A549 (cell line): Measurements from ENCODE around the gene CPT1B. TPM values are rescaled to one million over a fixed set of nuclear protein-coding genes. Genes with fewer than 3 reads are reported as not detected.

Experiments
- ATAC-seq, 2 experiments: fragments of 200-7000 bp in 1 of 2; fragments of >200 bp in 1 of 2; cut with Nextera tagmentation in 1 of 2; cut with Tn5 transposase in 1 of 2; 3 replicates each; pipeline versions ENCODE4 v1.8.0 to v1.9.1; 2018 to 2020; ENCODE audit warnings: mild to moderate bottlenecking in 1 of 2, moderate library complexity in 1 of 2
- CTCF ChIA-PET: fragments of 300-600 bp; sonication (Branson Sonifier 250); formaldehyde crosslinking; extraction: SDS; loops from one replicate; lab custom pipeline; 2021; ENCODE audit warnings: antibody characterized with exemption, inconsistent platforms; lab: Yijun Ruan, JAX
- POLR2A ChIA-PET: fragments of 350-600 bp; formaldehyde crosslinking; extraction: SDS; loops from one replicate; lab custom pipeline; 2021; ENCODE audit warnings: antibody characterized with exemption, inconsistent platforms; lab: Yijun Ruan, JAX
- DNase-seq, 2 experiments: peaks; one replicate each; pipeline versions ENCODE4 v3.0.0 to v3.0.0-alpha.2; 2011 to 2016; ENCODE audit warnings: low read depth in 1 of 2, low spot score in 1 of 2
- FAIRE-seq: peaks from 2 replicates; lab custom pipeline; 2011; peaks lifted over from hg19 to GRCh38; lab: Jason Lieb, UNC
- H3K27ac ChIP-seq, 2 experiments: fragments of >200 bp; sonication (Bioruptor Twin); formaldehyde crosslinking; 3 replicates each; pipeline ENCODE4 v1.5.1; 2016 to 2017
- H3K4me1 ChIP-seq: fragments of >200 bp; sonication (Bioruptor Twin); formaldehyde crosslinking; 3 replicates; pipeline ENCODE4 v1.6.1; 2016
- H3K4me2 ChIP-seq: fragments of >200 bp; sonication (Bioruptor Twin); formaldehyde crosslinking; 3 replicates; pipeline ENCODE4 v1.6.1; 2016
- H3K4me3 ChIP-seq: fragments of >200 bp; sonication (Bioruptor Twin); formaldehyde crosslinking; 3 replicates; pipeline ENCODE4 v1.5.1; 2016
- H3K9me3 ChIP-seq: fragments of >200 bp; sonication (Bioruptor Twin); formaldehyde crosslinking; 3 replicates; pipeline ENCODE4 v1.6.1; 2016
- CEBPB ChIP-seq, 2 experiments: fragments of >200 bp in 1 of 2; sonication (Bioruptor Twin) in 1 of 2; formaldehyde crosslinking in 1 of 2; IDR thresholded peaks; 2 replicates each; pipeline ENCODE4 v1.6.1; 2012 to 2016
- EHF ChIP-seq: fragments of 250-450 bp; sonication (Bioruptor Pico); IDR thresholded peaks from 2 replicates; pipeline ENCODE4 v1.5.0; 2020; ENCODE audit warnings: mild to moderate bottlenecking
- EHMT2 ChIP-seq: fragments of 200-600 bp; sonication (generic); IDR thresholded peaks from 2 replicates; pipeline ENCODE4 v1.6.1; 2016; ENCODE audit warnings: antibody characterized with exemption, low read depth, mild to moderate bottlenecking, moderate library complexity
- EP300 ChIP-seq, 2 experiments: fragments of >200 bp; sonication (Bioruptor Twin); formaldehyde crosslinking; IDR thresholded peaks; 2 replicates in 1 of 2; 3 replicates in 1 of 2; pipeline ENCODE4 v1.6.1; 2016 to 2017
- FOSB ChIP-seq: fragments of 250-450 bp; sonication (Bioruptor Pico); IDR thresholded peaks from 2 replicates; pipeline ENCODE4 v1.5.0; 2020; ENCODE audit warnings: mild to moderate bottlenecking, moderate library complexity
- FOSL2 ChIP-seq, 2 experiments: fragments of 450-650 bp in 1 of 2; fragments of >200 bp in 1 of 2; sonication (Bioruptor Twin) in 1 of 2; formaldehyde crosslinking; IDR thresholded peaks; 2 replicates each; pipeline versions ENCODE4 v1.5.0 to v1.6.1; 2016 to 2020; ENCODE audit warnings: mild to moderate bottlenecking in 1 of 2, moderate library complexity in 1 of 2
- HDAC2 ChIP-seq: fragments of 200-600 bp; sonication (generic); IDR thresholded peaks from 2 replicates; pipeline ENCODE4 v1.6.1; 2016
- HOXB13 ChIP-seq: fragments of 250-450 bp; sonication (Bioruptor Pico); IDR thresholded peaks from 2 replicates; pipeline ENCODE4 v1.5.0; 2020; ENCODE audit warnings: low read depth, mild to moderate bottlenecking, moderate library complexity
- HOXB5 ChIP-seq: fragments of 250-450 bp; sonication (Bioruptor Pico); IDR thresholded peaks from 2 replicates; pipeline ENCODE4 v1.5.0; 2020; ENCODE audit warnings: mild to moderate bottlenecking, moderate library complexity
- JUNB ChIP-seq: fragments of >200 bp; sonication (Bioruptor Twin); formaldehyde crosslinking; IDR thresholded peaks from 2 replicates; pipeline ENCODE4 v1.6.1; 2016
- KDM1A ChIP-seq: fragments of 200-600 bp; sonication (generic); IDR thresholded peaks from 2 replicates; pipeline ENCODE4 v1.6.1; 2016; ENCODE audit warnings: low read depth, mild to moderate bottlenecking
- KDM5A ChIP-seq: fragments of 200-600 bp; sonication (generic); IDR thresholded peaks from 2 replicates; pipeline ENCODE4 v1.6.1; 2016; ENCODE audit warnings: antibody characterized with exemption, mild to moderate bottlenecking
- MAZ ChIP-seq: fragments of 150-350 bp; IDR thresholded peaks from 2 replicates; pipeline ENCODE4 v1.6.1; 2014; ENCODE audit warnings: antibody characterized with exemption, low read depth, low read length, borderline replicate concordance
- MYC ChIP-seq: IDR thresholded peaks from 2 replicates; pipeline ENCODE4 v1.6.1; 2012; ENCODE audit warnings: mild to moderate bottlenecking, inconsistent platforms, low read length, improper control_type of control experiment, borderline replicate concordance
- NFE2L2 ChIP-seq: fragments of 150-350 bp; conservative IDR thresholded peaks from 2 replicates; pipeline ENCODE4 v1.6.1; 2014; ENCODE audit warnings: low read length
- NPAS2 ChIP-seq: fragments of 250-450 bp; sonication (Bioruptor Pico); IDR thresholded peaks from 2 replicates; pipeline ENCODE4 v1.8.0; 2022; ENCODE audit warnings: mild to moderate bottlenecking, moderate library complexity, borderline replicate concordance
- RAD21 ChIP-seq, 2 experiments: fragments of >200 bp in 1 of 2; sonication (Bioruptor Twin) in 1 of 2; formaldehyde crosslinking in 1 of 2; IDR thresholded peaks in 1 of 2; conservative IDR thresholded peaks in 1 of 2; 2 replicates in 1 of 2; 3 replicates in 1 of 2; pipeline ENCODE4 v1.6.1; 2012 to 2018; ENCODE audit warnings: inconsistent platforms in 1 of 2
- REST ChIP-seq: fragments of 200-600 bp; sonication (generic); IDR thresholded peaks from 2 replicates; pipeline ENCODE4 v1.6.1; 2016; ENCODE audit warnings: antibody characterized with exemption, mild to moderate bottlenecking, moderate library complexity
- RFX5 ChIP-seq: fragments of 450-650 bp; IDR thresholded peaks from 2 replicates; pipeline ENCODE4 v1.7.1; 2014; ENCODE audit warnings: antibody characterized with exemption, mild to moderate bottlenecking, moderate library complexity
- TFCP2L1 ChIP-seq: fragments of 250-450 bp; sonication (Bioruptor Pico); IDR thresholded peaks from 2 replicates; pipeline ENCODE4 v1.5.0; 2021; ENCODE audit warnings: mild to moderate bottlenecking
- ZC3H11A ChIP-seq: fragments of 450-650 bp; IDR thresholded peaks from 2 replicates; pipeline ENCODE4 v1.6.1; 2014; ENCODE audit warnings: antibody characterized with exemption, mild to moderate bottlenecking
- WGBS: methylation state at CpG from one replicate; pipeline ENCODE4 v1.1.6; 2017; ENCODE audit errors: missing lambda C conversion rate; 5-methylcytosine and 5-hydroxymethylcytosine counted together
- polyA plus RNA-seq, 4 experiments: library from polyadenylated mRNA; depleted of rRNA in 3 of 4; stranded (reverse); fragments of >200 nt; fragmentation: RNase III in 1 of 4; extraction: RNeasy Plus Mini Kit Qiagen cat#74134 plus additional on column Dnase treatment in 1 of 4; gene quantifications; 2 replicates in 3 of 4; 3 replicates in 1 of 4; pipeline ENCODE4 v1.2.3, GENCODE V29; 2011 to 2017
- TF ChIP-seq, protein P1 (sequence below): fragments of >200 bp; sonication (Bioruptor Twin); formaldehyde crosslinking; IDR thresholded peaks from 2 replicates; pipeline ENCODE4 v1.6.1; 2016

Gene CPT1B
- polyA plus RNA-seq, 2 of the 4 experiments (the other 2 are of a cell fraction): 12.1 to 26.5 TPM

DNA sequence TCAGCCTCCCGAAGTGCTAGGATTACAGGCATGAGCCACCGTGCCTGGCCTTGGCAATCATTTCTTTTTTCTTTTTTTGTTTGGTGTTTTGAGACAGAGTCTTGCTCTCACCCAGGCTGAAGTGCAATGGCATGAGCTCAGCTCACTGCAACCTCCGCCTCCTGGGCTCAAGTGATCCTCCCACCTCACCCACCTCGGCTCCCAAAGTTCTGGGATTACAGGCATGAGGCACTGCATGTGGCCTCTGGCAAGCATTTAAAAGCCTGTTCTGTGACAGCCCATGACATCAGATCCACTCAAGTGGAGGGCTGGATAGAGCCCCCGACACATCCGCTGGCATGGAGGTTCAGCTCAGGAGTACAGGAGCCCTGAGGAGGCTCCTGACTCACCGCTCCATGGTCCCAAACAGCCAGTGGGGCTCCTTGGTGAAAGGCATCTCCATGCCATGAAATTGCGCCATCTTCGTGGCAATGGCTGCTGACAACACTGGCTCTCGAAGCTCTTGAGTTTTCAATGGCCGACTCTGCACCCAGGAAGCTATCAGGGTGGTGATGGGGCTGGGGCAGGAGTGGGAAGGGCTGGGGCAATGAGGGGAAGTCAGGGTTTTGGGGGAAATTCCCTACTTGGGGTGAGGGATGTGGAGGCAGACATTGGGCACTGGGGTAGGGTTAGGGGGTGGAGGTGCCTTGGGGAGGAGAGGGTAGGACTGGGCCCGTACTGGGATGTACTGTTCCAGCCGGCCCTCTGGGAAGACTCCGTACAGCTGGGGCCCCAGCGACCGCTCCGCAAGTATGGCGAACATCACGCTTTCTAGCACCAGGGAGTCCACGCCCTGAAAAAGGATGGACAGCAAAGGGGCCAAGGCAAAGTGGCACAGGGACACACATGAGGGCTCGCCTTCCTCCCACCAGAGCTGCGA lies 3.1 kb upstream of the CPT1B start:
- H3K9me3 ChIP-seq: no peaks in the 10 kb centered on the region
- 85% methylated on average over 18 of the region's 22 CpGs for WGBS
- ATAC-seq: no peak
- DNase-seq: no peak
- no peak for FAIRE-seq
- H3K4me2 ChIP-seq: peak overlapping the region; percentile 92
- POLR2A ChIA-PET: interaction anchor here (0.7 to 1.3 kb wide), 2 partner anchors 16 to 74 kb away, joined by 3 read pairs; partner anchors contain the start of gene LMF2
- CTCF ChIA-PET: interaction anchor here (0.6 to 2.1 kb wide), 6 partner anchors 16 to 252 kb away, joined by 3 to 8 read pairs (median 3); partner anchors contain the start of gene SYCE3
- peaks cover 12% of the 10 kb centered on the region; the same call in 1 of the 3 replicates for H3K4me1 ChIP-seq
- peak overlapping the region; percentile 88 for H3K4me3 ChIP-seq
- H3K27ac ChIP-seq: peak overlapping the region; percentile 98 to 99
- TF ChIP-seq HDAC2 (no peak), KDM5A (no peak), KDM1A (no peak), TFCP2L1 (CRISPR knock-in tag) (no peak), NFE2L2 (no peak), FOSL2 (IDR thresholded peaks at IDR 0.05) (no peak), FOSL2 (CRISPR knock-in tag; IDR thresholded peaks at IDR 0.05) (no peak), EP300 (IDR thresholded peaks at IDR 0.05) (no peak), NPAS2 (no peak), RFX5 (no peak), MYC (no peak), EHMT2 (no peak), JUNB (no peak), HOXB13 (CRISPR knock-in tag) (no peak), MAZ (no peak), RAD21 (conservative IDR thresholded peaks at IDR 0.05 in 1 of 2, IDR thresholded peaks at IDR 0.05 in 1 of 2) (no peak), ZC3H11A (no peak), HOXB5 (CRISPR knock-in tag) (no peak), EHF (no peak)
- TF ChIP-seq, protein P1, sequence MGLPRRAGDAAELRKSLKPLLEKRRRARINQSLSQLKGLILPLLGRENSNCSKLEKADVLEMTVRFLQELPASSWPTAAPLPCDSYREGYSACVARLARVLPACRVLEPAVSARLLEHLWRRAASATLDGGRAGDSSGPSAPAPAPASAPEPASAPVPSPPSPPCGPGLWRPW: no peak

GRCh38 chr22:50579752-50580151 lies 1.5 kb upstream of the CPT1B start:
- ChIA-PET CTCF (interaction anchor here (1.1 to 1.3 kb wide), 2 partner anchors 16 to 112 kb away, joined by 3 read pairs; no protein-coding TSS in a partner anchor), POLR2A (no interaction called here)
- DNase-seq (no peak), ATAC-seq (no peak), FAIRE-seq (no peak)
- H3K4me1 ChIP-seq: peaks cover 12% of the 10 kb centered on the region; the same call in 1 of the 3 replicates
- no peak for TF ChIP-seq HOXB13 (CRISPR knock-in tag)
- H3K4me2 ChIP-seq: no peak overlapping the region
- 96% methylated on average over 4 of the region's 4 CpGs for WGBS
- H3K27ac ChIP-seq: no peak overlapping the region
- no peak overlapping the region for H3K4me3 ChIP-seq
- no peaks in the 10 kb centered on the region for H3K9me3 ChIP-seq

DNA sequence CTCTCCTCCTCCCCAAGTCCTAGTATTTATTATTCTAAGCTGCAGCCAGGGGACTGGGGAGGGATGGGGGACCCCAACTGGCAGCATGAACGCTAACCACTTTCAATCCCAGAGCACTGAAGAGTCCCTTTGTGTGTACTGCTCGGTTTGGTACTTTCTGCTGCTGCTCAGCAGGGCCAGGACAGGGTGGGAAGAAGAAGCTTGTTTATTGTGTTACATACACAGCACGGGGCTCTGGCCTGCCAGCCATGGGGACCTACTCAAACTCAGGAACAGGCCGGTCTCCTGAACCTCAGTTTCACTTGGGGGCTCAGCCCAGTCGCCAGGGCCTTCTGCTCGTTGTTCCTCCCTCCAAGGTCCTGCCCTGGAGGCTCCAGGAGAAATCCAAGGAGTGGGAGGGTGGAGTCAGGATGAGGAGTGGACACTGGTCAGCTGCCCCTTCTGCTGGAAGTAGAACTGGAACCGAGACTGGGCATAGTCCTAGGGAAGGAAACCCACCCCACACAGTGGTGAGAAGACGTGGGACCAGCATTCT lies 616 bp upstream of the CPT1B start:
- FAIRE-seq (no peak), DNase-seq (no peak)
- H3K4me2 ChIP-seq: no peak overlapping the region
- POLR2A ChIA-PET: no interaction called here
- H3K9me3 ChIP-seq: no peaks in the 10 kb centered on the region
- WGBS: 93% methylated on average over 6 of the region's 8 CpGs
- H3K27ac ChIP-seq: no peak overlapping the region
- no peak for TF ChIP-seq REST
- no peak for TF ChIP-seq FOSB (CRISPR knock-in tag)
- no peak for TF ChIP-seq CEBPB (IDR thresholded peaks at IDR 0.05)
- TF ChIP-seq, all 56 proteins: peak for 0
- H3K4me1 ChIP-seq: peaks cover 11% of the 10 kb centered on the region; the same call in 1 of the 3 replicates
- CTCF ChIA-PET: interaction anchor here (0.8 to 6.7 kb wide), 5 partner anchors 14 to 113 kb away, joined by 3 to 53 read pairs (median 4); partner anchors contain the start of genes SCO2 and SYCE3
- no peak overlapping the region for H3K4me3 ChIP-seq
- ATAC-seq: no peak
